ENCODE results near the gene ARID4B. TPM values are rescaled to one million over a fixed set of nuclear protein-coding genes. Genes with fewer than 3 reads are reported as not detected.
"Not testable (repeated sequence)": the region's sequence is repeated elsewhere in the genome, so short reads cannot be mapped to it uniquely, and the experiment has no call there.

ARID4B gene
- total and polyA plus RNA-seq, 2 donors (not counting 3 experiments of a cell fraction or from before 2014, with no cell fraction given), result 6.7 to 40.7 TPM

DNA sequence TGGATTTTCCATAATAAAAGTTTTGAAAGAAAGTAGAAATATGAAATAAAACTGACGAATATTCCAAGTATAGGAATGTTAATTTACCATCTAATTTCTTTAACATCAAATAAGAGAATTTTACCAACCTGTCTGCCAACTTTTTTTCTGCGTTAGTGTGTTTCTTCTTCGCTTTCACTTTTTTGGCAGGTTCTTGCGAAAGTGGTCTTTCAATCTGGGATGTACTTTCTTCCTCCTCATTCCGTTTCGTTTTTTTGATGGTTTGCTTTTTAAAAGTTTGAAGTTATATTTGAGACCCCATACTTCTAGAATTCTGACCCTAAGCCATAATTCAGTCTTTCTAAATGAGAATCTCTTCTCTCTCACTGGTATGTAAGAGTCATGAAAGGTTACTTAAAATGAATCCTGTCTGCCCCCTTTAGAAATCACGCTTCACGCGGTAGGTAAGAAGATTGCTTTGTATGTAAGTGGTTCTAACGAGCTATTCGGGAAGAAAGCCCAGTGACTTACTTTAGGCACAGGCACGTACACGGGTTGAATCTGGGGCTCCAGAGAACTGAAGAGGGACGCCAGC lies 167.5 kb downstream of the ARID4B start:
- no peaks in the 10 kb centered on the region for H3K9me1 ChIP-seq (replicated peaks; ENCODE audit: control insufficient read depth, extremely low read depth, insufficient read depth, low read length)
- H3K79me2 ChIP-seq (ENCODE audit: control insufficient read depth, insufficient read depth, low read length), result peaks cover 25% of the 10 kb centered on the region
- H3K9me3 ChIP-seq (replicated peaks; ENCODE audit: control insufficient read depth, insufficient read depth, low read length), result no peaks in the 10 kb centered on the region
- peaks cover 4% of the 10 kb centered on the region for H3K4me1 ChIP-seq (ENCODE audit: control insufficient read depth, extremely low read depth, insufficient read depth, low read length)
- H3K4me2 ChIP-seq (ENCODE audit: insufficient read depth, low read length), result peak overlapping the region; percentile 91
- no peaks in the 10 kb centered on the region for H4K20me1 ChIP-seq (replicated peaks; ENCODE audit: control insufficient read depth, extremely low read depth, insufficient read depth, low read length)
- H3K27ac ChIP-seq (ENCODE audit: insufficient read depth, low read depth, low read length), result peak overlapping the region; percentile 66
- peak overlapping the region; percentile 67 for H2AFZ ChIP-seq (ENCODE audit: low read depth, low read length)
- no peaks in the 10 kb centered on the region for H3K27me3 ChIP-seq (ENCODE audit: control insufficient read depth in 2 of 2, insufficient read depth in 2 of 2, low read length in 2 of 2)
- H3K36me3 ChIP-seq (ENCODE audit: control insufficient read depth in 2 of 2, extremely low read depth in 1 of 2, insufficient read depth in 2 of 2, low read length in 2 of 2), result peaks cover 8% of the 10 kb centered on the region in 2 experiments
- intact Hi-C loops (cut with micrococcal nuclease) (loop anchor here (5.0 kb wide), 1 partner anchor 167 kb away; the partner anchor contains the start of genes ARID4B and GGPS1), dilution Hi-C loops (cut with MboI; ENCODE audit: extremely low pct_ligation_motif_present, low sequenced_read_pairs) (no loop called here)
- TSS peak; percentile 76 for BruUV-seq (replicated peaks)
- DNase-seq (ENCODE audit: low read depth, low spot score) (no peak), FAIRE-seq (no peak)
- ChIA-PET POLR2A (no interaction called here), CTCF (interaction anchor here (0.6 to 1.4 kb wide), 7 partner anchors 20 to 673 kb away, joined by 3 to 5 read pairs (median 4); no protein-coding TSS in a partner anchor)
- H3K9ac ChIP-seq (replicated peaks; ENCODE audit: extremely low read depth, insufficient read depth, low read length), result peak overlapping the region; percentile 81
- TF ChIP-seq MYC (IDR thresholded peaks at IDR 0.05; ENCODE audit: low read depth, low read length) (no peak), POLR2A (IDR thresholded peaks at IDR 0.05; ENCODE audit: low read depth, low read length) (no peak), EZH2 (IDR thresholded peaks at IDR 0.05; ENCODE audit: borderline replicate concordance, low read depth, low read length, severe bottlenecking) (no peak), POLR2AphosphoS5 (IDR thresholded peaks at IDR 0.05; ENCODE audit: insufficient read depth, low read depth, low read length) (no peak), JUN (IDR thresholded peaks at IDR 0.05; ENCODE audit: borderline replicate concordance, insufficient read depth, insufficient read length, low read depth) (no peak), FOS (IDR thresholded peaks at IDR 0.05; ENCODE audit: borderline replicate concordance, insufficient read depth, low read length) (no peak), GATA2 (IDR thresholded peaks at IDR 0.05; ENCODE audit: insufficient read depth, insufficient read length, low read depth, low read length) (no peak)
- TF ChIP-seq, protein P1, sequence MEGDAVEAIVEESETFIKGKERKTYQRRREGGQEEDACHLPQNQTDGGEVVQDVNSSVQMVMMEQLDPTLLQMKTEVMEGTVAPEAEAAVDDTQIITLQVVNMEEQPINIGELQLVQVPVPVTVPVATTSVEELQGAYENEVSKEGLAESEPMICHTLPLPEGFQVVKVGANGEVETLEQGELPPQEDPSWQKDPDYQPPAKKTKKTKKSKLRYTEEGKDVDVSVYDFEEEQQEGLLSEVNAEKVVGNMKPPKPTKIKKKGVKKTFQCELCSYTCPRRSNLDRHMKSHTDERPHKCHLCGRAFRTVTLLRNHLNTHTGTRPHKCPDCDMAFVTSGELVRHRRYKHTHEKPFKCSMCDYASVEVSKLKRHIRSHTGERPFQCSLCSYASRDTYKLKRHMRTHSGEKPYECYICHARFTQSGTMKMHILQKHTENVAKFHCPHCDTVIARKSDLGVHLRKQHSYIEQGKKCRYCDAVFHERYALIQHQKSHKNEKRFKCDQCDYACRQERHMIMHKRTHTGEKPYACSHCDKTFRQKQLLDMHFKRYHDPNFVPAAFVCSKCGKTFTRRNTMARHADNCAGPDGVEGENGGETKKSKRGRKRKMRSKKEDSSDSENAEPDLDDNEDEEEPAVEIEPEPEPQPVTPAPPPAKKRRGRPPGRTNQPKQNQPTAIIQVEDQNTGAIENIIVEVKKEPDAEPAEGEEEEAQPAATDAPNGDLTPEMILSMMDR (IDR thresholded peaks at IDR 0.05; ENCODE audit: extremely low read depth in 1 of 2, insufficient read depth in 1 of 2, low read depth in 1 of 2, low read length in 2 of 2), result no peak
- TF ChIP-seq, protein P2, sequence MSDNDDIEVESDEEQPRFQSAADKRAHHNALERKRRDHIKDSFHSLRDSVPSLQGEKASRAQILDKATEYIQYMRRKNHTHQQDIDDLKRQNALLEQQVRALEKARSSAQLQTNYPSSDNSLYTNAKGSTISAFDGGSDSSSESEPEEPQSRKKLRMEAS (IDR thresholded peaks at IDR 0.05; ENCODE audit: insufficient read depth, insufficient read length), result no peak
- peak overlapping the region; percentile 77 to 93 (median 86) for H3K4me3 ChIP-seq (replicated peaks in 1 of 3; ENCODE audit: insufficient read depth in 1 of 3, low read depth in 1 of 3, low read length in 3 of 3)

DNA sequence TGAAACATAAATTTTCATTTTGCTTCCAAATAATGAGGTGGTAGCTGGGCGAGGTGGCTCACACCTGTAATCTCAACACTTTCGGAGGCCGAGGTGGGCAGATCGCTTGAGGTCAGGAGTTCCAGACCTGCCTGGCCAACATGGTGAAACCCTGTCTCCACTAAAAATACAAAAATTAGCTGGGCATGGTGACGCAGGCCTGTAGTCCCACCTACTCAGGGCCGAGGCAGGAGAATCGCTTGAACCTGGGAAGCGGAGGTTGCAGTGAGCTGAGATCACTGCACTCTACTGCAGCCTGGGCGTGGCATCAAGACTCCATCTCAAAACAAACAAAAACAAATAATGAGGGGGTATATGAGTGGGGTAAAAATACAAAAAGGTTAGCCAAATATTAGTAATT lies 168.0 kb downstream of the ARID4B start:
- H3K4me1 ChIP-seq (ENCODE audit: control insufficient read depth, extremely low read depth, insufficient read depth, low read length); dilution Hi-C loops (cut with MboI; ENCODE audit: extremely low pct_ligation_motif_present, low sequenced_read_pairs); H3K27me3 ChIP-seq (ENCODE audit: control insufficient read depth in 2 of 2, insufficient read depth in 2 of 2, low read length in 2 of 2); H3K9me1 ChIP-seq (replicated peaks; ENCODE audit: control insufficient read depth, extremely low read depth, insufficient read depth, low read length); H3K36me3 ChIP-seq (ENCODE audit: control insufficient read depth in 2 of 2, extremely low read depth in 1 of 2, insufficient read depth in 2 of 2, low read length in 2 of 2); DNase-seq (ENCODE audit: low read depth, low spot score); BruUV-seq (replicated peaks); H2AFZ ChIP-seq (ENCODE audit: low read depth, low read length); H3K9ac ChIP-seq (replicated peaks; ENCODE audit: extremely low read depth, insufficient read depth, low read length); H4K20me1 ChIP-seq (replicated peaks; ENCODE audit: control insufficient read depth, extremely low read depth, insufficient read depth, low read length); FAIRE-seq; H3K27ac ChIP-seq (ENCODE audit: insufficient read depth, low read depth, low read length); H3K9me3 ChIP-seq (replicated peaks; ENCODE audit: control insufficient read depth, insufficient read depth, low read length): not testable (repeated sequence)
- ChIA-PET CTCF (interaction anchor here (0.7 kb wide), 1 partner anchor 20 kb away, joined by 3 read pairs; no protein-coding TSS in a partner anchor), POLR2A (interaction anchor here (0.7 to 1.0 kb wide), 2 partner anchors 32 to 773 kb away, joined by 4 read pairs; partner anchors contain the start of gene TOMM20)
- peak overlapping the region in 1 of 3 experiments; percentile 93 for H3K4me3 ChIP-seq (replicated peaks in 1 of 3; ENCODE audit: insufficient read depth in 1 of 3, low read depth in 1 of 3, low read length in 3 of 3)
- peak overlapping the region; percentile 91 for H3K4me2 ChIP-seq (ENCODE audit: insufficient read depth, low read length)
- H3K79me2 ChIP-seq (ENCODE audit: control insufficient read depth, insufficient read depth, low read length), result peaks cover 25% of the 10 kb centered on the region
- intact Hi-C loops (cut with micrococcal nuclease), result loop anchor here (5.0 kb wide), 1 partner anchor 167 kb away; the partner anchor contains the start of genes ARID4B and GGPS1
